Measurements from ENCODE around the gene ANGPTL3.

ANGPTL3 gene

DNA sequence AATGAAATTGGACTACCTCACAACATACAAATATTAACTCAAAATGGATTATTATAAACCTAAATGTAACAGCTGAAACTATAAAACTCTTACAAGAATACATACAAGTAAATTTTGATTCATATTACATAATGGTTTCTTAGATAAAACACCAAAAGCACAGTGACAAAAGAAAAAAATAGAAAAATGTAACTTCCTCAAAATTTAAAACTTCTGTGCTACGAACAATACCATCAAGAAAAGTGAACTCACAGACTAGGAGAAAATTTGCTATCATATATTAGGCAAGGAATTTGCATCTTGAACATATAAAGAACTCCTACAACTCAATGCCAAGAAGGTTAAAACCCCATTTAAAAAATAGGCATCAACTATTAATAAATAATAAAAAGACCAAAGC lies 31.2 kb downstream of the ANGPTL3 start:
- no peak for DNase-seq (ENCODE audit: low read depth)

- DNase-seq (ENCODE audit: low read depth): no peak
Observed at GRCh38 chr1:62637392-62638105, 40.2 kb downstream of the ANGPTL3 start.

DNA sequence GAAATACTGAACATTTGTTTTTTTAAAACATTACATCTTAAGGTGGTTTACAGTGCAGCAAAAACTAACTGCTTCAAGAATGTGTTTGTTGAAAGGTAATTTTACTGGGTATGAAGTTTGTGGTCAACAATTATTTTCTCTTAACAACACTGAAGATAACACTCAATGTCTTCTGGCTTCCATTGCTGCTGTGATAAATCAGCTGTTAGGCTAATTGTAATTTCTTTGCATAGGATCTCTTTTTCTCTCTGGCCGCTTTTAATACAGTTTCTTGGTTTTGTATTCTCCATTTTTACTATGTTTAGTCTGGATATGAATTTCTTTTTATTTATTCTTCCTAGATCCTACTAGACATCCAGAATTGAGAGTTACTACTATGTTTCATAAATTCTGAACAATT lies 46.0 kb downstream of the ANGPTL3 start:
- DNase-seq (ENCODE audit: low read depth): no peak

DNA sequence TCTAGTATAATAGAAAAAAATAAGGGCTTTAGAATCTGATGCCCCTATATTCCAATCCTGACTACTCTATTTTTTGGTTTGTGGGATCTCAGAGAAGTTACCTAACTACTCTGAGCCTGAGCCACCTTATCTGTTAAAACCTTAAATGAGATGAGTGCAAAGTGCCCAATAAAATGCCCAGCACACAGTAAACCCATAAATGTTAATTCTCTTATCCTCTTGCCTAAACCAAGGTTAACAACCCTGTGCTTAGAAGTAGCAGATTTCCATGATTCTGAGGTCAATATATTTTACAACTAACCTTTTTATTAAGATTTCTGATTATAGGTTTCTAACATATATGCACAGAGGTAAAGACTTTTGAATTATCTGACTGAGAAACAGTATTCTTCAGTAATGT lies 55.1 kb downstream of the ANGPTL3 start:
- no peak for DNase-seq (ENCODE audit: low read depth)

GRCh38 chr1:62654744-62655143 lies 57.4 kb downstream of the ANGPTL3 start:
- DNase-seq (ENCODE audit: low read depth): no peak
